HG02981 (cell line): ENCODE measurements around the gene CDK15.
"Not testable (repeated sequence)": the region's sequence is repeated elsewhere in the genome, so short reads cannot be mapped to it uniquely, and the experiment has no call there.

Experiments
- ATAC-seq: cut with Tn5 transposase; IDR thresholded peaks from one replicate; pipeline ENCODE4 v1.9.1; 2021; ENCODE audit warnings: mild to moderate bottlenecking, moderate library complexity; ENCODE audit not compliant: unreplicated experiment

Gene CDK15

GRCh38 chr2:201789395-201789794 is 16.9 kb upstream of the CDK15 start:
- ATAC-seq = no peak

DNA sequence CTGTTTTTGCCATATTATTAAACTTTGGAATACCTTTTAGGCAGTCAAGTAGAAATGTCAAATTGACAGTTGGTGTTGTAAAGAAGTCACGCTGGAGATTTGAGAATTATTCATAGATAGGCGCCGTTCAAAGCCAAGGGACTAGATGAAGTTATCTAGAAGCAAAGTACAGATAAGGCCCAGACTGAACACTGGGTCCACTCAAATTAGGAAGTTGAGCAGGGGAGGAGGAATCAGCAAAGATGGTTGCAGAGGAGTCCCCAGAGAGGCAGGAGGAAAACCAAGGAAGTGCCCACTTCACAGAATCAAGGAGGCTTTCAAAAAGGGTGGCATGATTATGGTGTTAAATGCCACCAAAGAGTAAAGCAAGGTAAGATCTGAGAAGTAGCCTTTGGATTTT is 16.0 kb upstream of the CDK15 start:
- no peak for ATAC-seq

GRCh38 chr2:201790989-201791388 is 15.3 kb upstream of the CDK15 start:
- ATAC-seq = no peak

- ATAC-seq = no peak
These were observed 12.7 kb upstream of the CDK15 start for GRCh38 chr2:201793631-201794030.

GRCh38 chr2:201794294-201794693 is 12.0 kb upstream of the CDK15 start:
- ATAC-seq = no peak

DNA sequence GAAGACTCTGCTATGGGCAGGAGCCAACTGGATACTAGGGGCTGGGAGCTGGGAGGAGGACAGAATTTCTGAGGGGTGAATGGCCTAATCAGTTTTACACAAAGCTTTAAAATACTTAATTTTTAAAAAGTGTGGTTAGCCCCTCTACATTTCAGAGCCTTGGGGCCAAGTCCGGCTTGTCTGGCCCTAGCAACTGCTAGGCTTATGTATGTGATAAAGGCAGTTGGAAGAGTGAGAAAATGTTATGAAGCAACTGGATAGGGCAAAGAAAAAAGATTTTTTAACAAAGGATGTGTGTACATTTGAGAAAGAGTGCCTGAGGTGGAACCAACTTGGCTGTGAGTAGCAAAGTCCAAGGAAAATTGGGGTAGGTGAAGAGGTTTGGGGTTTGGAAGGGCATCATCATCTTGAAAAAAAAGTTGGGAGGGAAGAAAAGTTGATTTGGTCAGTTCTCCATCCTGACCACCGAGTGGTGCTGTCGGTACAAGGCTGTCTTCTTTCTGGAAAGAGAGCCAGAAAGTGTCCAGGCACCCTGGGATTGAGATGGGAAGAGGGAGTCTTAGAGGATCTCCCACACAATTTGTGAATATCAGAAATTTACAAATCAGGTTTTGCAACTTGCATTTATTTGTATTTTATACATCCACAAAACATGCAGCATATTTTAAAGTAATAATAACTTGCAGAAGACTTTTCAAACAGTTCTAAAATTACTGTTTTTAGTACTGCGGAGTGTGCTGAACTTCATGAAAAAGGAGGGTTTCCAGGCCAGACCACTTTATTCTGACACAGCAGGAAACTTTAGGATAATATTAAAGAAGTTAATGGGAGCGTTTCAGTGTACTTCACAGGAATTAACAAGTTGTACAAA is 10.5 kb upstream of the CDK15 start:
- ATAC-seq = no peak

DNA sequence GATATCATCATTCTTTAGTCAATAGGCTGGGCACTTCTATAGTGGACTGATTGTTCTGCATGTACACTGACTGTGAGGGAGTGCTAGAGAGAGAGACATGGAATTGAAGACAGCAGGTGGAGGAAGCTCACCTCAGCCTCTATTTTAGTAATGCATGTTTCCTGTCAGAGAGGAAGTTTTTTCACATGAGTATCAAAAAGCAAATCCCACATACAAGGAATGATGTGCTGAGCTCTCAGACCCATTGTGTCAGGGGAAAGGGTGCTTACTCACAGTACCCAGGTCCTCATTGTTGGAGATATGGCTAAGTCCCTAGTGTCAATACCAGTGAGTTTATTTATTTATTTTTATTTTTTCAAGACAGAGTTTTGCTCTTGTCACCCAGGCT is 9.9 kb upstream of the CDK15 start:
- no peak for ATAC-seq

DNA sequence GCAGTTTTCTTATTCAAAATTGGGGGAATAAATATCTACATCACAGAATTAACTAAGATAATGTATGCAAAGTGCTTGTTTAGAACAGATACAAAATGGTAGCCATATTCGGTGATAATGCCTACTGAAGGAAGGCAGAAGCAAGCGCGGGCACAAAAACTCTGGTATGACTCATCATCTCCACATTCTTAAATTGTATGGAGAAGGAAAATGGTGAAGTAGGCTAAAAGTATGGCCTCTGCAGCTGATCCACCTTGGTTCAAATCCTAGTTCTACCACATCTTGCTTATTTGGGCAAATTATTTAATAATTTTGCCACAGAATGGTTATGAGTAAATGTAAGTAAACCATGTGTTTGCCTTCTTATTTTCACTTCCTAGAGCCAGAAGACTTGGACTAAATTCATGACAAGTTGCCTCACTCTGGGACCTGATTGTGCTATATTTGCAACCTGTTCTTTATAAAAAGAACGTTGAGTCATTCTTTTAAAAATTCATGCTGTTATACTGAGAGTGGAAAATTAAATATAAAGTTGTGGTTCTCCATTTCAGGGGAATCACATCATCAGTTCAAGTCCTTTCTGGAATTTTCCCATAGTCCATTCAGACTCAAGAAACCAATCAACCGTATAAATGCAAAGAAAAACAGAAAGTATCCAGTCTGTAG is 9.0 kb upstream of the CDK15 start:
- no peak for ATAC-seq

DNA sequence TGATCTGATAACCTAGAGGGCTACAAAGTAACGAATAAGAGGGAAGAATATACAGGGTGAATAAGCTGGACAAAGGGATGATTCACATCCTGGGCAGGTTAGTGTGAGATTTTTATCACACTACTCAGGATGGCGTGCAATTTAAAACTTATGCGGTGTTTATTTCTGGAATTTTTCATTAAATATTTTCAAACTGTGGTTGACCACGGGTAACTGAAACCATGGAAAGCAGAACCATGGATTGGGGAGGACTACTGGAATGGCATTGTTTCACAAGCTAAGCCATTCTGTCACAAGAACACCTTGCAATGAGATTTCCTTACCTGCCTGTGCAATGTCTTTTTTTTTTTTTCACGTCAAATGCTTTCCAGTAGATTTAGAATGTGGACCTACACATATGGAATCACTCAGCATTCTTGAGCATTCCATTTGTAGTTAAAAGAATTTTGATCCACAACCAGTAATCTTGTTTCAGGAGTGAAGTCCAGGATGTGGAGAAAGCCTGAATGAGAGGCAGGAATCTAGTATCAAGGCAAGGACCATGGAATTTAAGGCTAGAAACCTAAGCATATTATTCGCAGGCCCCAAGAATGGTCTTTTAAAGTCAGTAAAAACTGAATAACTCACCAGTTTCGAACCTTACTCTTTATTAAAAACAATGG is 8.0 kb upstream of the CDK15 start:
- no peak for ATAC-seq

DNA sequence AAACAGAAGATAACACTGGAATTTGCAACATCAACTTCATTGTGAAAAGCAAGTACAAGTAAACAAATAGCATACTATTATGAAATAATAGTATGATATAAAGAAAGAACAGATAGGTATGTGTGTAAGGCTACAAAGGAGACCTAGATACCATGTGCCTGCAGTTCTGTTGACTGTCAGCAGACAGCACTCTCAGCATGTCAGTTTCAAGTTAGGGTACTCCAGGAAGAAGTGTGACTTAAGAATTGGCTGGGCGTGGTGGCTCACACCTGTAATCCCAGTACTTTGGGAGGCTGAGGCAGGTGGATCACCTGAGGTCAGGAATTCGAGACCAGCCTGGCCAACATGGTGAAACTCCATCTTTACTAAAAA is 7.4 kb upstream of the CDK15 start:
- ATAC-seq = not testable (repeated sequence)

GRCh38 chr2:201807452-201807999 is 1.2 kb downstream of the CDK15 start:
- no peak for ATAC-seq

GRCh38 chr2:201808027-201808426 is 1.7 kb downstream of the CDK15 start:
- no peak for ATAC-seq

DNA sequence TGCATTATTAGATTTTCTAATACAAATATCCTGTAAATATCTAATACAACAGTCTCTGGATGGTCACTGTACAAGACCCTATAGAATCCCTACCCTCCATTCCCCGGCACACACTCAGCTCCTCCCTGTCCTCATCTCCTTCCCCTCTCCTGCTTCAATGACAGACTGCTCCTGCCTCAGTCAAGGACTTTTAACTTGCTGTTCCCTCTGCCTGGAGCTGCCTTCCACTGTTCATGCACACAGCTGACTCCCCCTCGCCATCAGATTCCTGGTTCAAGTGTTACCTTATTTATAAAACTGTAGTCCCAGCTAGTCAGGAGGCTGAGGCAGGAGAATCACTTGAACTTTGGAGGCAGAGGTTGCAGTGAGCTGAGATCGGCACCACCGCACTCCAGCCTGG is 3.3 kb downstream of the CDK15 start:
- ATAC-seq = no peak

DNA sequence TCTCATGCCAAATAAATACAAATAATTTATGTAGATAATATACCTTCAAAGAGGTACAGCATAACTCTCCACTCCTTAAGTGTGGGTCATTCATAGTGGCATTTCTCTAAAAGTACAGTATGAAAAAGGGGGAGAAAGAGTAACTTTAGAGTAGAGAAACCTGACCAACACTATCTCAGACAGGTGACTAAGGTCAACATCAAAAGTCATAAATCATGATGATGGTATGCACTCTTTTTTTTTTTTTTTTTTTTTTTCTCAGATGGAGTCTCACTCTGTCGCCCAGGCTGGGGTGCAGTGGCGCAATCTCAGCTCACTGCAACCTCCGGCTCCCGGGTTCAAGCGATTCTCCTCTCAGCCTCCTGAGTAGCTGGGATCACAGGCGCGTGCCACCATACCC is 4.3 kb downstream of the CDK15 start:
- ATAC-seq = not testable (repeated sequence)

- ATAC-seq = no peak
These were observed 7.8 kb downstream of the CDK15 start for GRCh38 chr2:201813996-201814760.

DNA sequence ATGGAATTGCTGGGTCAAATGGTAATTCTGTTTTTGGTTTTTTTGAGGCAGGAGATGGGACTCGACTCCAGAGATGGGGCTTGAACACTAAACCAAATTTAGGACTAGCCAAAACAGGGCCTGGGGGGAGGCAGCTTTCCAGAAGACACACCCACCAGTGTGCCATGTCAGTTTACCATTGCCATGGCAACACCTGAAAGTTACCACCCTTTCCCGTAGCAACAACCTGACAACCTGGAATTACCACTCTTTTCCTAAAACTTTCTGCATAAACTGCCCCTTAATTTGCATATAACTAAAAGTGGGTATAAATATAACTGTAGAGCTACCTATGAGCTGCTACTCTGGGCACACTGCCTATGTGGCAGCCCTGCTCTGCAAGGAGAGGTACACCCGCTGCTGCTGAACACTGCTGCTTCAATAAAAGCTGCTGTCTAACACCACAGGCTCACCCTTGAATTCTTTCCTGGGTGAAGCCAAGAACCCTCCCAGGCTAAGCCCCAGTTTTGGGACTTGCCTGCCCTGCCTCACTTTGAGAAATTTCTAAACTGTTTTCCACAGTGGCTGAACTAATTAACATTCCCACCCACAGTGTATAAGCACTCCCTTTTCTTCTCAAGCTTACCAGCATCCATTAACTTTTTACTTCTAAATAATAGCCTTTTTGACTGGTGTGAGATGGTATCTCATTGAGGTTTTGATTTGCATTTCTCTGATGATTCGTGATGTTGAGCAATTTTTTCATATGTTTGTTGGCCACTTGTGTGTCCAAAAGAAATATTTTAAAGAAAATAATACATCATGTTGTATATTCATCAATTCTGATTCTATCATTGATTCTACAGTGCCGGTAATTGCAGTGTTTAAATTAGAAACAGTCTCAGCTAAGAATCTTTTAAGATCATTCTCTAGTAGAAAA is 10.6 kb downstream of the CDK15 start:
- ATAC-seq = no peak

- ATAC-seq = no peak
These were observed 14.2 kb downstream of the CDK15 start for GRCh38 chr2:201820383-201821007.

GRCh38 chr2:201821080-201821479 is 14.7 kb downstream of the CDK15 start:
- ATAC-seq = no peak

GRCh38 chr2:201824212-201824611 is 17.9 kb downstream of the CDK15 start:
- no peak for ATAC-seq
